ENCODE results near the gene PHACTR1.

Gene PHACTR1

GRCh38 chr6:13275435-13275989 lies 558.9 kb downstream of the PHACTR1 start:
- DNase-seq = no peak

- no peak for DNase-seq
Measured at GRCh38 chr6:13277231-13277630, 560.7 kb downstream of the PHACTR1 start.

- DNase-seq = no peak
Measured at GRCh38 chr6:13278164-13278563, 561.6 kb downstream of the PHACTR1 start.

- DNase-seq = no peak
Measured at GRCh38 chr6:13278991-13279390, 562.4 kb downstream of the PHACTR1 start.

GRCh38 chr6:13280254-13280653 lies 563.7 kb downstream of the PHACTR1 start:
- no peak for DNase-seq

GRCh38 chr6:13281686-13282085 lies 565.1 kb downstream of the PHACTR1 start:
- DNase-seq = no peak

- no peak for DNase-seq
Measured at GRCh38 chr6:13282393-13283069, 566.0 kb downstream of the PHACTR1 start.

GRCh38 chr6:13283331-13283730 lies 566.8 kb downstream of the PHACTR1 start:
- DNase-seq = no peak

- DNase-seq = no peak
Measured at GRCh38 chr6:13284646-13285045, 568.1 kb downstream of the PHACTR1 start.

GRCh38 chr6:13285705-13286104 lies 569.1 kb downstream of the PHACTR1 start:
- no peak for DNase-seq

GRCh38 chr6:13286181-13286580 lies 569.6 kb downstream of the PHACTR1 start:
- no peak for DNase-seq

- no peak for DNase-seq
Measured at GRCh38 chr6:13287104-13287503, 570.5 kb downstream of the PHACTR1 start.

- DNase-seq = no peak
Measured at GRCh38 chr6:13288481-13288880, 571.9 kb downstream of the PHACTR1 start.

GRCh38 chr6:13288969-13289391 lies 572.4 kb downstream of the PHACTR1 start:
- no peak for DNase-seq

GRCh38 chr6:13289789-13290318 lies 573.3 kb downstream of the PHACTR1 start:
- no peak for DNase-seq

GRCh38 chr6:13290335-13290734 lies 573.8 kb downstream of the PHACTR1 start:
- DNase-seq = no peak

- DNase-seq = no peak
Measured at GRCh38 chr6:13292774-13293173, 576.2 kb downstream of the PHACTR1 start.

GRCh38 chr6:13294499-13295069 lies 578.0 kb downstream of the PHACTR1 start:
- DNase-seq = no peak

GRCh38 chr6:13295576-13295975 lies 579.0 kb downstream of the PHACTR1 start:
- DNase-seq = no peak

GRCh38 chr6:13296536-13296997 lies 580.0 kb downstream of the PHACTR1 start:
- DNase-seq = no peak

- no peak for DNase-seq
Measured at GRCh38 chr6:13297391-13297790, 580.8 kb downstream of the PHACTR1 start.

- no peak for DNase-seq
Measured at GRCh38 chr6:13298446-13298845, 581.9 kb downstream of the PHACTR1 start.

- DNase-seq = no peak
Measured at GRCh38 chr6:13299403-13299821, 582.8 kb downstream of the PHACTR1 start.

GRCh38 chr6:13299918-13300317 lies 583.4 kb downstream of the PHACTR1 start:
- DNase-seq = no peak
